WTC11 (cell line): ENCODE results near the gene CHMP1B. TPM values are rescaled to one million over a fixed set of nuclear protein-coding genes. Genes with fewer than 3 reads are reported as not detected.

ENCODE experiments used
- ATAC-seq: fragments of 200-7000 bp; cut with Tn5 transposase; 2 replicates; pipeline ENCODE4 v1.10.0; 2021; ENCODE audit warnings: mild to moderate bottlenecking, moderate library complexity
- CTCF ChIA-PET: fragments of 300-600 bp; sonication (Branson Sonifier 250); formaldehyde crosslinking; loops from one replicate; lab custom pipeline; 2021; ENCODE audit warnings: antibody characterized with exemption; lab: Charles Lee
- POLR2A ChIA-PET: fragments of 350-600 bp; sonication (Branson Sonifier 250); formaldehyde crosslinking; loops from one replicate; lab custom pipeline; 2021; ENCODE audit warnings: antibody characterized with exemption; lab: Charles Lee
- DNase-seq: peaks from one replicate; pipeline ENCODE4 v3.0.0; 2021; ENCODE audit warnings: low spot score
- H3K27ac Mint-ChIP-seq: 2 replicates; pipeline ENCODE4 v1.8.0; 2021; ENCODE audit warnings: mixed read lengths
- H3K27me3 Mint-ChIP-seq: 2 replicates; pipeline ENCODE4 v1.8.0; 2021; ENCODE audit warnings: low read depth, mild to moderate bottlenecking, moderate library complexity, mixed read lengths
- H3K36me3 Mint-ChIP-seq: 2 replicates; pipeline ENCODE4 v1.8.0; 2021; ENCODE audit warnings: mixed read lengths
- H3K4me1 Mint-ChIP-seq: 2 replicates; pipeline ENCODE4 v1.8.0; 2022; ENCODE audit warnings: mixed read lengths
- H3K4me3 Mint-ChIP-seq: 2 replicates; pipeline ENCODE4 v1.8.0; 2021; ENCODE audit warnings: mild to moderate bottlenecking, moderate library complexity, mixed read lengths
- H3K9me3 Mint-ChIP-seq: 2 replicates; pipeline ENCODE4 v1.8.0; 2021; ENCODE audit warnings: mixed read lengths
- ESRRA ChIP-seq: sonication (generic); formaldehyde crosslinking; IDR thresholded peaks from 2 replicates; pipeline ENCODE4 v1.8.1; 2022; ENCODE audit warnings: mild to moderate bottlenecking, missing genetic modification reagents, borderline replicate concordance
- FOXK1 ChIP-seq: sonication (generic); formaldehyde crosslinking; IDR thresholded peaks from 2 replicates; pipeline ENCODE4 v1.8.0; 2022; ENCODE audit warnings: mild to moderate bottlenecking, moderate library complexity, missing genetic modification reagents
- GABPB1 ChIP-seq: sonication (generic); formaldehyde crosslinking; IDR thresholded peaks from 2 replicates; pipeline ENCODE4 v1.8.1; 2023; ENCODE audit warnings: mild to moderate bottlenecking, missing genetic modification reagents
- IRF2 ChIP-seq: sonication (generic); formaldehyde crosslinking; IDR thresholded peaks from 2 replicates; pipeline ENCODE4 v1.8.0; 2022; ENCODE audit warnings: low read depth, missing genetic modification reagents, borderline replicate concordance
- JUN ChIP-seq: sonication (generic); formaldehyde crosslinking; IDR thresholded peaks from 2 replicates; pipeline ENCODE4 v1.8.0; 2023; ENCODE audit warnings: mild to moderate bottlenecking, missing genetic modification reagents
- KAT7 ChIP-seq: sonication (generic); formaldehyde crosslinking; IDR thresholded peaks from 2 replicates; pipeline ENCODE4 v1.8.1; 2023; ENCODE audit warnings: missing genetic modification reagents, mild to moderate bottlenecking, borderline replicate concordance
- MXD4 ChIP-seq: fragments of 250-450 bp; sonication (Bioruptor Pico); IDR thresholded peaks from 2 replicates; pipeline ENCODE4 v1.8.0; 2021; ENCODE audit warnings: mild to moderate bottlenecking, moderate library complexity, borderline replicate concordance
- NFATC4 ChIP-seq: fragments of 250-450 bp; sonication (Bioruptor Pico); IDR thresholded peaks from 2 replicates; pipeline ENCODE4 v1.9.0; 2021; ENCODE audit warnings: mild to moderate bottlenecking
- NR3C1 ChIP-seq: sonication (generic); formaldehyde crosslinking; conservative IDR thresholded peaks from 2 replicates; pipeline ENCODE4 v1.8.1; 2023; ENCODE audit warnings: low read depth, mild to moderate bottlenecking, missing genetic modification reagents
- RORB ChIP-seq: fragments of 250-450 bp; sonication (Bioruptor Pico); IDR thresholded peaks from 2 replicates; pipeline ENCODE4 v1.9.0; 2021; ENCODE audit warnings: mild to moderate bottlenecking
- SOX15 ChIP-seq: fragments of 250-450 bp; sonication (Bioruptor Pico); IDR thresholded peaks from 2 replicates; pipeline ENCODE4 v1.9.0; 2021; ENCODE audit warnings: mild to moderate bottlenecking
- SP1 ChIP-seq: sonication (generic); formaldehyde crosslinking; conservative IDR thresholded peaks from 2 replicates; pipeline ENCODE4 v1.8.1; 2022; ENCODE audit warnings: missing genetic modification reagents
- TEAD1 ChIP-seq: sonication (generic); formaldehyde crosslinking; IDR thresholded peaks from 2 replicates; pipeline ENCODE4 v1.8.0; 2022; ENCODE audit warnings: mild to moderate bottlenecking, missing genetic modification reagents
- ZNF219 ChIP-seq: sonication (generic); formaldehyde crosslinking; IDR thresholded peaks from 2 replicates; pipeline ENCODE4 v1.8.0; 2023; ENCODE audit warnings: missing genetic modification reagents, mild to moderate bottlenecking, borderline replicate concordance
- ZNF423 ChIP-seq: fragments of 250-450 bp; sonication (Bioruptor Pico); IDR thresholded peaks from 2 replicates; pipeline ENCODE4 v2.1.2; 2022; ENCODE audit warnings: mild to moderate bottlenecking, moderate library complexity
- total RNA-seq: library from RNA; stranded (reverse); gene quantifications from 3 replicates; pipeline ENCODE4 v1.2.3, GENCODE V29; 2021
- TF ChIP-seq, protein P1 (sequence below): sonication (generic); formaldehyde crosslinking; IDR thresholded peaks from 2 replicates; pipeline ENCODE4 v1.8.0; 2022; ENCODE audit warnings: mild to moderate bottlenecking, missing genetic modification reagents
- TF ChIP-seq, protein P2 (sequence below): sonication (generic); formaldehyde crosslinking; IDR thresholded peaks from 2 replicates; pipeline ENCODE4 v1.8.1; 2023; ENCODE audit warnings: mild to moderate bottlenecking, missing genetic modification reagents, moderate library complexity
- TF ChIP-seq, protein P3 (sequence below): sonication (generic); formaldehyde crosslinking; IDR thresholded peaks from 2 replicates; pipeline ENCODE4 v1.8.0; 2022; ENCODE audit warnings: mild to moderate bottlenecking, missing genetic modification reagents
- TF ChIP-seq, protein P4 (sequence below): sonication (generic); formaldehyde crosslinking; IDR thresholded peaks from 2 replicates; pipeline ENCODE4 v1.8.1; 2023; ENCODE audit warnings: mild to moderate bottlenecking, moderate library complexity, missing genetic modification reagents
- TF ChIP-seq, protein P5 (sequence below): sonication (generic); formaldehyde crosslinking; IDR thresholded peaks from 2 replicates; pipeline ENCODE4 v1.8.1; 2022; ENCODE audit warnings: low read depth, missing genetic modification reagents, borderline replicate concordance
- TF ChIP-seq, protein P6 (sequence below): sonication (generic); formaldehyde crosslinking; IDR thresholded peaks from 2 replicates; pipeline ENCODE4 v1.8.1; 2022; ENCODE audit warnings: missing genetic modification reagents, borderline replicate concordance

The CHMP1B gene
- total RNA-seq, 1 experiment from 2014 or later = 37.2 TPM

DNA sequence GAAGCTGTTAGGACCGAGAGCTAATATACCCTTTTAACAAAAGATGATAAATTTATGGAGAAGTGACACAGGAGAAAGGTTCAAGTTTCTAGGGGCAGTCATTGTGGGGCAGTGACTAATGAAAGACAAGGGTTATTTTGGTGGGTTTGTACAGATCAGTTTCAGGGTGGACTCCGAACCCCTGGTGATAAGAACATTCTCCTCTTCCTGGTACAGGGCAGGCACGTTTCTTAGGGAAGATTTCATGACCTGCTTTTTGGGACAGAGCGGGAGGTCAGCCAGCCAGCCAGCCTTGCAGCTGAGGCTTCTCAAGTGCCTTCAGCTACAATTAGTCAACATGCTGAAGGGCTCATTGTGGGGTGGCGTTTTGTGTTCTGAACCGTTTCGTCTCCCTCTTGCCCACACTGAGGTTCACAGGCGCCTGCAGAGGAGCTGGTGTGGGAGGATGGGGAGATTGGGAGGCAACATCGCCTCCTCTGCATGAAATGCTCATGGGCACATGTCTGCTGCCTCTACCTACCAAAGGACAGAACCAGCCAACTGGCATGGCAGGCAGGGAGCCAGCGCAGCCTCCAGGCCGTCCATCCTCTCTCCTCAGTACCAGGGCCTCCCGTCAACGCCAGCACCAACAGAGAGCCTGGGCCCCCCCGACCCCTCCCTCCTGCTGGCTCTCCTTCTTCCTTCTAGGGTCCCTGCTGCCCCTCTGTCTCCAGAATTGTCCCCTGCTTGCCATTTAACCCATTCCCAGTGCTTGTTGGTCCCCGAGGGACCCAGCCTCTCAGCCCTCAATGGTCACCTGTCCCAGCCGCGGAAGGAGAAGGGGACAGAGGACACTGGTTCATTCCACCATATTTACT is 9.6 kb downstream of the CHMP1B start:
- no peak for DNase-seq

DNA sequence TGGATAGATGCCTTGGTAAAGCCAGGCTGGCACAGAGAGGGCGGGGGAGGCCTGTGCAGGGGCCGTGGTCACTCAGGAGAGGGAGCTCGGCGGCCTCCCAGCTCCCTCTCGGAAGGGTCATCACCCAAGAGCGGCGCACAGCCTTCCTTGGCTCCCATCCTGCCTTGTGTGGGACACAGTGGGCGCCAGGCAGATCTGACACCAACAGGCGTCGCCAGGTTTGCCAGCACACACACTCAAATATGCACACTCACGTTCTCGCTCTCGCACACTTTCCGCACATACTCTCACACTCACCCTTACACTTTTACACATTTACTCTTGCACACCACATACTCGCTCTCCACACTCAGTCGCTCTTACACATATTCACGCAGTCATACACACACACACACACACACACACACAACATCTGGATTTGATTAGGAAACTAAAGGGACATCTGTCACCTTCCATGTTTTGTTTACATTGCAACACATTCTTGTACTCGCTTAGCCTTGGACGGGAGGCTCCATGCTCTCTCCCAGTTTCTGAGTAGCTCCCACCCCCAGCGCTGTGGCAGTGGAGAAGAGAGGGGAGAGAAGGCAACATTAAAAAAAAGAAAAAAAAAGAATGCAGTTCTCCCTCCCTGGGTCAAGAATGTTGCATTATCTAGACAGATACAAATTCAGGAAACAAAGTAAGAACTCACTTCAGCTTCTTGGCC is 10.5 kb downstream of the CHMP1B start:
- POLR2A ChIA-PET = no interaction called here
- Mint-ChIP-seq H3K4me3 (no peak overlapping the region), H3K27me3 (no peaks in the 10 kb centered on the region), H3K36me3 (no peaks in the 10 kb centered on the region; the same call in 1 of the 2 replicates), H3K9me3 (no peaks in the 10 kb centered on the region), H3K27ac (peak overlapping the region; percentile 31), H3K4me1 (peaks cover 30% of the 10 kb centered on the region)
- ATAC-seq (no peak), DNase-seq (no peak)
- no peak for TF ChIP-seq MXD4 (CRISPR knock-in tag)
- TF ChIP-seq, protein P1, sequence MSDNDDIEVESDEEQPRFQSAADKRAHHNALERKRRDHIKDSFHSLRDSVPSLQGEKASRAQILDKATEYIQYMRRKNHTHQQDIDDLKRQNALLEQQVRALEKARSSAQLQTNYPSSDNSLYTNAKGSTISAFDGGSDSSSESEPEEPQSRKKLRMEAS (CRISPR knock-in tag) = no peak
- no peak for TF ChIP-seq FOXK1 (CRISPR knock-in tag)
- no peak for TF ChIP-seq SP1 (CRISPR knock-in tag)
- no peak for TF ChIP-seq IRF2 (CRISPR knock-in tag)
- TF ChIP-seq, protein P2, sequence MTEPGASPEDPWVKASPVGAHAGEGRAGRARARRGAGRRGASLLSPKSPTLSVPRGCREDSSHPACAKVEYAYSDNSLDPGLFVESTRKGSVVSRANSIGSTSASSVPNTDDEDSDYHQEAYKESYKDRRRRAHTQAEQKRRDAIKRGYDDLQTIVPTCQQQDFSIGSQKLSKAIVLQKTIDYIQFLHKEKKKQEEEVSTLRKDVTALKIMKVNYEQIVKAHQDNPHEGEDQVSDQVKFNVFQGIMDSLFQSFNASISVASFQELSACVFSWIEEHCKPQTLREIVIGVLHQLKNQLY (CRISPR knock-in tag) = no peak
- TF ChIP-seq, protein P3, sequence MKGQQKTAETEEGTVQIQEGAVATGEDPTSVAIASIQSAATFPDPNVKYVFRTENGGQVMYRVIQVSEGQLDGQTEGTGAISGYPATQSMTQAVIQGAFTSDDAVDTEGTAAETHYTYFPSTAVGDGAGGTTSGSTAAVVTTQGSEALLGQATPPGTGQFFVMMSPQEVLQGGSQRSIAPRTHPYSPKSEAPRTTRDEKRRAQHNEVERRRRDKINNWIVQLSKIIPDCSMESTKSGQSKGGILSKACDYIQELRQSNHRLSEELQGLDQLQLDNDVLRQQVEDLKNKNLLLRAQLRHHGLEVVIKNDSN (CRISPR knock-in tag) = no peak
- TF ChIP-seq, protein P4, sequence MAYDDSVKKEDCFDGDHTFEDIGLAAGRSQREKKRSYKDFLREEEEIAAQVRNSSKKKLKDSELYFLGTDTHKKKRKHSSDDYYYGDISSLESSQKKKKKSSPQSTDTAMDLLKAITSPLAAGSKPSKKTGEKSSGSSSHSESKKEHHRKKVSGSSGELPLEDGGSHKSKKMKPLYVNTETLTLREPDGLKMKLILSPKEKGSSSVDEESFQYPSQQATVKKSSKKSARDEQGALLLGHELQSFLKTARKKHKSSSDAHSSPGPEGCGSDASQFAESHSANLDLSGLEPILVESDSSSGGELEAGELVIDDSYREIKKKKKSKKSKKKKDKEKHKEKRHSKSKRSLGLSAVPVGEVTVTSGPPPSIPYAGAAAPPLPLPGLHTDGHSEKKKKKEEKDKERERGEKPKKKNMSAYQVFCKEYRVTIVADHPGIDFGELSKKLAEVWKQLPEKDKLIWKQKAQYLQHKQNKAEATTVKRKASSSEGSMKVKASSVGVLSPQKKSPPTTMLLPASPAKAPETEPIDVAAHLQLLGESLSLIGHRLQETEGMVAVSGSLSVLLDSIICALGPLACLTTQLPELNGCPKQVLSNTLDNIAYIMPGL (CRISPR knock-in tag) = no peak
- no peak for TF ChIP-seq TEAD1
- TF ChIP-seq ZNF219 (CRISPR knock-in tag) = no peak
- no peak for TF ChIP-seq NR3C1
- TF ChIP-seq NFATC4 = no peak
- TF ChIP-seq, protein P5, sequence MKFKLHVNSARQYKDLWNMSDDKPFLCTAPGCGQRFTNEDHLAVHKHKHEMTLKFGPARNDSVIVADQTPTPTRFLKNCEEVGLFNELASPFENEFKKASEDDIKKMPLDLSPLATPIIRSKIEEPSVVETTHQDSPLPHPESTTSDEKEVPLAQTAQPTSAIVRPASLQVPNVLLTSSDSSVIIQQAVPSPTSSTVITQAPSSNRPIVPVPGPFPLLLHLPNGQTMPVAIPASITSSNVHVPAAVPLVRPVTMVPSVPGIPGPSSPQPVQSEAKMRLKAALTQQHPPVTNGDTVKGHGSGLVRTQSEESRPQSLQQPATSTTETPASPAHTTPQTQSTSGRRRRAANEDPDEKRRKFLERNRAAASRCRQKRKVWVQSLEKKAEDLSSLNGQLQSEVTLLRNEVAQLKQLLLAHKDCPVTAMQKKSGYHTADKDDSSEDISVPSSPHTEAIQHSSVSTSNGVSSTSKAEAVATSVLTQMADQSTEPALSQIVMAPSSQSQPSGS (CRISPR knock-in tag) = no peak
- TF ChIP-seq KAT7 (CRISPR knock-in tag) = no peak
- CTCF ChIA-PET = interaction anchor here (1.5 kb wide), 1 partner anchor 100 kb away, joined by 3 read pairs; no protein-coding TSS in a partner anchor

More for the DNA sequence above, 9.6 kb downstream of the CHMP1B start:
- ATAC-seq = no peak
- H3K4me3 Mint-ChIP-seq = no peak overlapping the region
- no peaks in the 10 kb centered on the region; the same call in 1 of the 2 replicates for H3K36me3 Mint-ChIP-seq
- TF ChIP-seq GABPB1 (no peak), JUN (CRISPR knock-in tag) (no peak), SP1 (CRISPR knock-in tag) (no peak), SOX15 (CRISPR knock-in tag) (no peak), ESRRA (CRISPR knock-in tag) (no peak), RORB (CRISPR knock-in tag) (no peak), ZNF423 (CRISPR knock-in tag) (no peak), KAT7 (CRISPR knock-in tag) (no peak)
- TF ChIP-seq, protein P6, sequence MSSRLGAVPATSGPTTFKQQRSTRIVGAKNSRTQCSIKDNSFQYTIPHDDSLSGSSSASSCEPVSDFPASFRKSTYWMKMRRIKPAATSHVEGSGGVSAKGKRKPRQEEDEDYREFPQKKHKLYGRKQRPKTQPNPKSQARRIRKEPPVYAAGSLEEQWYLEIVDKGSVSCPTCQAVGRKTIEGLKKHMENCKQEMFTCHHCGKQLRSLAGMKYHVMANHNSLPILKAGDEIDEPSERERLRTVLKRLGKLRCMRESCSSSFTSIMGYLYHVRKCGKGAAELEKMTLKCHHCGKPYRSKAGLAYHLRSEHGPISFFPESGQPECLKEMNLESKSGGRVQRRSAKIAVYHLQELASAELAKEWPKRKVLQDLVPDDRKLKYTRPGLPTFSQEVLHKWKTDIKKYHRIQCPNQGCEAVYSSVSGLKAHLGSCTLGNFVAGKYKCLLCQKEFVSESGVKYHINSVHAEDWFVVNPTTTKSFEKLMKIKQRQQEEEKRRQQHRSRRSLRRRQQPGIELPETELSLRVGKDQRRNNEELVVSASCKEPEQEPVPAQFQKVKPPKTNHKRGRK (CRISPR knock-in tag) = no peak
- peak overlapping the region; percentile 73 for H3K27ac Mint-ChIP-seq
- H3K27me3 Mint-ChIP-seq = no peaks in the 10 kb centered on the region
- H3K9me3 Mint-ChIP-seq = no peaks in the 10 kb centered on the region
- ChIA-PET CTCF (interaction anchor here (0.6 kb wide), 2 partner anchors 8 to 206 kb away, joined by 3 read pairs; no protein-coding TSS in a partner anchor), POLR2A (no interaction called here)
- peaks cover 38% of the 10 kb centered on the region for H3K4me1 Mint-ChIP-seq
